ENCODE results near the gene FBN1.

Gene FBN1

GRCh38 chr15:48622237-48622636 lies 23.3 kb downstream of the FBN1 start:
- DNase-seq (ENCODE audit: low read depth): no peak

DNA sequence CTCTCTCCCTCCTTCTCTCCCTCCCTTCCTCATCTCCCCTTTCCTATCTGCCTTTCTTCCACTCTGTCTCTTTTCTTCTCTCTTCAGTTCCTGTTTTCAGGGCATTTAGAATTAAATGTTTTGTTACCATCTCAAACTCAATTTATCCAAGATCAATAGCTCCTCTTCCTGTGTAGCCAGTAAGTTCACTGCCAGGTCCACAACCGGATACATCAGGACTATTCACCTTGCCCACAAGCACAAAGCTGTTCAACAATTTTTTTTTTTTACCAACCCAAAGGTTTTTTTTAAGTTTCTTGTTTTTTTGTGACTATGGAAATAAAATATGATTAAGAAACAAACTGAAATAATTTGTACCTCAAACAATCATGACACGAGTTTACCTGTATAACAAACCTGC lies 26.1 kb downstream of the FBN1 start:
- no peak for DNase-seq (ENCODE audit: low read depth)

DNA sequence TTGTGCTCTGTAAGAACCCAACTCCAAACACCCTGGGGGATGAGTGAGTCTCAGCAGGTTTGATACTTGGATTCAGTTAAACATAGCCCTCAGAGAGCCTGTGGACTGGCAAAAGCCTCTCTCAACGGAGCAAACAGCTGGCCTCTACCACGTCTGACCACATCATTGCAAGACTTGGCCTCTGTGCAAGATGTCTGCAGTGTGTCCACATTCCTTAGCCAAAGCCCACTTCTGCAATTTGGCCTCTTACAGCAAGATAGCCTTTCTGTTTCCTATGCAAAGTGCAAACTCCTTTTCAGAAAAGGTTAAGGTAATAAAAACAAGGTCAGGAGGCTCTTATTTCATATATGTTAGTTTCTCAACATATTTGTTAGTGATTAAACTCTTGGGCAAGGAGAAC lies 27.9 kb downstream of the FBN1 start:
- DNase-seq (ENCODE audit: low read depth): no peak

- DNase-seq (ENCODE audit: low read depth): no peak
These were observed 29.3 kb downstream of the FBN1 start for GRCh38 chr15:48616216-48616615.

- no peak for DNase-seq (ENCODE audit: low read depth)
These were observed 31.5 kb downstream of the FBN1 start for GRCh38 chr15:48614051-48614450.

GRCh38 chr15:48609486-48609885 lies 36.0 kb downstream of the FBN1 start:
- DNase-seq (ENCODE audit: low read depth): no peak

DNA sequence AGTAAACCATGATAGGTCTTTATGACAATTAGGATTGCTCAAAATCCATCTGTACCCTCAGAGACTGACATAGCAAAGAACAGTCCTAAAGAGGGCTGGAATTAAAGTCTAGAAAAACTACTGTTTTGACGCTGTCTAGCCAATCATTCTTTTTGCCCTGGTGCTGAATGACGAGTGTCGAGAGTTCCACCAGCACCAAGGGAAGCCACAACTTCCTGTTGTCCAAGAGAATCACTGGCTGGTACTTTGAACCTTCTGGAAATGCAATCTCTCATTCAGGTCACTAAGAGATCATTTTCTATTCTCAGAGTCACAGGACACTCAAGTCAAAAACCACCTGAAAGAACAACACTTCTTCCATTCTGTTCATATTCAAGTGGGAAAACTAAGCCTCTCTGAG lies 37.7 kb downstream of the FBN1 start:
- no peak for DNase-seq (ENCODE audit: low read depth)

DNA sequence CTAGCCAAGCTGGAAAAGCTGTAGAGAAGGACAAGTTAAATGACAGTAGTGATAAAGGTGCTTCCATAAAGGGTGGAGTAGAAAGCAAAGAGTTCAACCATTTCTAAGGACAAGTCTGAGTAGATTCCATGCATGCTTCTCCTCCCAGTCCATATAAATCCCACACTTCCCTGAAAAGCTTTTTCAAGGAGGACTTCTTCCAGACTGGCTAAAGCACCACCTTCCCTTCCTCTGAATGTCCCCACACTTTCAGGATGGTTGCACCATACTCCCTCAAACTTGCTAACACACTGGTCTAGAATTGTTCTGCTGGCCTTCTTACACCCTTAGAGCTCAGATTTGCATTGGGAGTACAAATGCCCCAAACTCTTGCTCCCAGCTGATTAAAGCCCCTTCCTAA lies 40.9 kb downstream of the FBN1 start:
- DNase-seq (ENCODE audit: low read depth): no peak

GRCh38 chr15:48603922-48604321 lies 41.6 kb downstream of the FBN1 start:
- no peak for DNase-seq (ENCODE audit: low read depth)

GRCh38 chr15:48603123-48603500 lies 42.4 kb downstream of the FBN1 start:
- DNase-seq (ENCODE audit: low read depth): no peak

DNA sequence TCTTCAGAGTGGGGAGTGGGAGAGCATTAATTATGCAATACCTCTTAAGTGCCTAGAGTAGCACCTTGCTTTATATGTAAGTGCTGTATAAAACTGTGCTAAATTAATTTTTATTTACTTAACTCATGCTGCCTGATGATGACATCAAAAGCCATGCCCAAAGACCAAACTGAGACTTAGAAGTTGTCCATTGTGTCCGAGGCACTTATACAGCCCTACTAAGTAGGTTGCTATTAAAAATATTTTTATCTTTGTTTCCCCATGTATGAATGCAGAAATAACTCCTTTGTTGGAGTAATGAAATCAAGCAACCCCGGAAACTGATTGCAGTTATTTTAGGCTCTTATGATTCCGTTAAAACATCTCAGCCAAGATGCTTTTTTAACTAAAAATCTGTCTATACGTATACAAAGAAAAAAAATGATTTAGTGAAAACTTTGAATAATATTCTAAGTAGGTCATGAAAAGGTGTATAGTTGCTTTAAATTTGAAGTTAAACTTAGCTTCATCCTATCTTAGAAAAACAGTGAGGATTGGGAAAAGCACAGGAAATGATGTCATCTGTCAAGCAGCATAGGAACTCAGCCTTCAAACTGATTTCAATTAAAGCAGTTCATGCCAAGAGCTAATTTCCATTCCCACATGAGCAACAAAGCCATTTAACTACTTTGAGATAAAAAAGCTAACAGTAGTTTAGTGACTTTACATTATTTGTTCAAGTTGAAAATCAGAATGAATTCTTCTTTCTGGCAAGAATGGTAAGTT lies 43.0 kb downstream of the FBN1 start:
- DNase-seq (ENCODE audit: low read depth): no peak

DNA sequence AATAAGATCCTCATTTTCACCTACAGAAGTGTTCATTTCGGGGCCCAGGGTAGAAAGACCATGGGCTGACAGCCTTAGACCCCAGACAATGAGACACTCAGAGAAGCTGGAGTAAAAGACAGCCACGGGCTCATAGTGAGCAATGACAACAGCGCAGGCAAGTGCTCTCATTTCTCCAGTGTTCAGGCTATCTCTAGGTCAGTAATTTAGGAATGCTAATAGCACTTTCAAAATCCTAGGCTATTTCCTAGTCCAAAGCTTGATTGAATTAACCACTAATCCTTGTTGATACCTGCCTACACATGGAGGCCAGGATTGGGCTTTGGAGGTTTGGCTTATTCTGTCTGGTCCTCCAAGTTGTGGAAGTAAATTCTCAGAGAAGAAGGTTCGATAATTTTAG lies 44.4 kb downstream of the FBN1 start:
- DNase-seq (ENCODE audit: low read depth): no peak

DNA sequence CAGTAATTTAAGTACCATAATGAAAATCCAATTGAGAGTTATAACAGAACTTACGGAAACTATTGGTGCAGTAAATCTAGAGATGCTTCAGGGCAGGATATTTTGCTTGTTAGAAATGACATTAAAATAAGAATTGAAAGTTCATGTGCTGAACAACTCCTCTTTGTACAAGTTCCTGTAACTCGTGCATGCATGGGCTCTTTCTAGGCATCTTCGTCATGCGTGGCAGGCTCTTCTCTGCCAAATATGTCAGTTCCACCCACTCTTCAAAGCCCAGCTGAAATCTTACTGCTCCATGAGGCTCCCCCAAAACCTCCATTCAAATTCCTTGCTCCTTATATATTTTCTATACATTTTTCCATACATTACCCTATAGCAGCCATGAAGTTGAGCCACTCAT lies 48.7 kb downstream of the FBN1 start:
- DNase-seq (ENCODE audit: low read depth): no peak

DNA sequence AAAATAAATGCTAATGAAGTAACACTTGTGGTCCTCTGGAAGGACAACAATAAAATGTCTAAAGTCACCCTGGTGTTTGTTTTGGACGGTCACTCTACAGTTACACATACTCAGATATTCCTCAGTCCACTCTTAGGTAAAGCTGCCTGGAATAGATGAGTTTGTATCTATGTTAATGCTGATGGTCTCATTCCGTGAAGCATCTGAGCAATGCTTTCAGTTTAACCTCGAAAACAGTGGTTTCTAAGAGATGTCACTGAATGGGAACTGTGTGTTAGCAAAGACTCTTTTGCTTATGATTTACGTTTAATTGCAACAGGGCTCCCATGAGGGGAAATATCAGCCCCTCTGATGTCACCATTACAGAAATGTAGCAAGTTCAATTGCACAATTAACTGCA lies 49.1 kb downstream of the FBN1 start:
- no peak for DNase-seq (ENCODE audit: low read depth)

DNA sequence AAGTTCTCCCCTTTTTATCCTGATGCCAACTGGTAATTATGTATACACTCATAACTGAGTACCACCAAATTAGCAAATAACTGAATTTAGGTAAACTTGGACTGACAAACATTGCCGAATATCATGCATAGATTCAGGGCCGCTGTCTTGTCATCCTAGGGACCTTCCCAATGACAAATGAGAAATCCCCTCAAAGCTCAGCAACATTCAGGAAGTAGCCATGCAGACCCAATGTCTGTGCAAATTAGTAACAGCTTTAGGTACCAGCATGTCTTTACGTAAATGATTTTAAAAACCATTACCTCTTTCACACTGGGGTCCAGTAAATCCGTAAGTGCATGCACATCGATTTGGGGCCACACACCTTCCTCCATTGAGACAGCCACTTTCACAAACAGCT lies 49.5 kb downstream of the FBN1 start:
- DNase-seq (ENCODE audit: low read depth): no peak

DNA sequence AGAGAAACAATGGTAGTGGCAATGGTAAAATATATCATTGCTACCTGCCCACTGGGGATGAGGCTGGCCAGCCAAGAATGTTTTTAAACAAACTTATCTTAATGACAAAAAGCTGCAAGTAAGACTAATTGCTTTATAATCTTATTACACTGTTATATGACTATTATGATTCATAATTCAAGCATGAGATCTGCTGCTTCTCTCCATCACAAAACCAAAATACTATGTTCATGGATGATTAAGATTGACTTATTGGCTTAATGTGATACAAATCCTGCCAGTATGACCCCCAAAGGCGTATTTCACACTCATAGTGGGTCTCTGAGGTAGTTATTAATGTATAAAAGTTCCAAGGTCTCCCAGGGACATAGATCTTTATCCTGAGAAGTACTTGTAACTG lies 52.6 kb downstream of the FBN1 start:
- no peak for DNase-seq (ENCODE audit: low read depth)

DNA sequence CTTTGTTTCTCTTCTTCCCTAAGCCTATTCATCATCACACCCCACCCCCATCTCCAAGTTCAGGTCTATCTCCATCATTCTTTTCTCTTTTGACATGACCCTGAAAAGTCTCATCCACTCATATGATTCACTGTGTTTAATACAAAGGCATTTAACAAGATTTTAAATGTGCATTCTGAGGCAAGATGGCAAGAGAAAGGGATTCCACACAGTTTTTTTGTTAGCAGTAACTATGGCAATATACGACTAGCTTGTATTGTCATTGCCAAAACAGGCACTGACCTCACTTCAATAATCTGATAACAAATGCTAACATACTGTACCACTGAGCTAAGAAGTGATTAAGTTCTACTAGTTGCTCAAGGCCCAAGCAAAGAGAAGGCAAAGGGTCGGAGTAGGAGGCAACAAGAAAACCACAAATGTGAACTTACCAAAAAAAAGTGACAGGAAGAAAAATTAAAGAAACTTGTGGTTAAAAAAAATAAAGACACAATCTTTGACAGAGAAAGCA lies 53.2 kb downstream of the FBN1 start:
- DNase-seq (ENCODE audit: low read depth): no peak

DNA sequence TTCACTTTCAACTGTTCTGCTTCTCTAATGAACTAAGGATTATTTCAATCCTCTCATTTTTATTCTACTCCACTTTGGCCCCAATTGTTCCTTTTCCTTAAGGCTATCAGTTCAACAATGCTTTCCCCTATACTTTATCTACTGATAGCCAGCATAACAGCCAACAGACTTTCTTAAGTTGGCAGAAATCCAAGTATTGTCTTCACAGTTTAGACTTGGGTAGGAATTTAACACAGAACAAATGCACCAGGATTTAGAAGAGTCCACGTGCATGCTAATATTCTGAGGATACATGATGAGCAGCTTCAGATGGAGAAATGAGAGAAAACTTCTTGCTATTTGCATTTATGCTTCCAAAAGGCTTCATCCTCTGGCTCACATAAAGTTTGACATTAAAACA lies 54.8 kb downstream of the FBN1 start:
- DNase-seq (ENCODE audit: low read depth): no peak

DNA sequence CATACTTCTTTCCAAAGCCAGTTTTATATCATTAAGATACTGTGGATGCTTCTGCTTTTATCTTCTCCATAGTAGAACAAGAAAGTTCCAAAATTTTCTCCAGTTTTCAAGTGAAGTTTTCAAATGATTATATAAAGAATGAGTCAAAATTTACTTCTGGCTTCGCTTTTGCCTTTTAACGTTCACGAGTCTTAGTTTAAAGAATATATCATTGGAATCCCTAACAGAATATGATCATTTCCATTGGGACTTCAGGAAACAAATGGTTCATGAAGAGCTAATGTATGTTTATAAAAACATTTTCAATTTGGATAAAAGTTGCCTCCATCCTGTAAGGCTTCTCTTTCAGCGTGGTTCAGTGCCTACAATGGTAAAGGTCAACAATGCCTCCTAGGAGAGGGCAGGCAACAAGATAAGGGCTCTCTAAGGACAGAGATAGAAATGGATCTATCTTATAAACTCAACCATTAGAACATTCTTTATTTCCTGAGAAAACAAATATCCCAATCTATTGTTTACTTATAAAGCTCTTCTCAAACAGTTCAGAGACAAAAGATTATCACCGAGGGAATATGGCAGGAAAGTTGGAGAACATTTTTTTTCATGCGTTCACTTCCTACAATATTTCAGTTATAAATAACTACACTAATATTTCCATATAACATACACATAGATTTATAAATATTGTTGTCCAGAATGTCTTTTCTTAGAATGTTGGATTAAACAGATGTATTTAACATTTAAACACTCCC lies 60.5 kb downstream of the FBN1 start:
- DNase-seq (ENCODE audit: low read depth): no peak

DNA sequence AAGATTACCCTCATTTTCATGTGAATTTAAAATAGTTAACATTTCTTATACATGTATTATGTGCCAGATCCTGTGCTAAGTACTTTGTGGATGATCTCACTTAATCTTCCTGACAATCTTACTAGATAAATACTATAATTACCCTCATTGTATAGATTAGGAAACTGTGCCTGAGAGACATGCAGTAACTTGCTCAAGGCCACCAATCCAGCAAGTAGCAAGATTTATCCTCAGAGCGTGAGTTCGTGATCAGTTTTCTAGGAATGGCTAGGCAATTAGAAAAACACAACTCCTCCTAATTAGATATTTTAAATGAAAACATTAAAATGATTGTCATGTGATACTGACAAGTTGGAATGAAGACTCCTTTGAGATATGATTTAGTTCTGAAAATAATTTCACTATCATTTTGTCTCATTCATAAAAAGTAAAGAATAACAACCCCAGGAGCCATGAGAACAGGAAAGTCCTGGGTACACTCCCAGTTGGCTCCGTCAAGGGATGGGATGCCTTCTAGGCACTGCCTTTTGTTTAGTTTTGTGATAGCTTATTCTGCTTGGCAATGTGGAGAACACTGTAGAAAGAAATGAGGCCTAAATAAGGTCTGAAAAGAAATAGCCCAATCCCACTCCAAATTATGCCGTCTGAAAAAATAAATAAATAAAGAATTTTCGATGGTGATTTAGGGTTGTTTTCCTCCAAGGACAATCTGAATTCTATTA lies 61.3 kb downstream of the FBN1 start:
- no peak for DNase-seq (ENCODE audit: low read depth)

DNA sequence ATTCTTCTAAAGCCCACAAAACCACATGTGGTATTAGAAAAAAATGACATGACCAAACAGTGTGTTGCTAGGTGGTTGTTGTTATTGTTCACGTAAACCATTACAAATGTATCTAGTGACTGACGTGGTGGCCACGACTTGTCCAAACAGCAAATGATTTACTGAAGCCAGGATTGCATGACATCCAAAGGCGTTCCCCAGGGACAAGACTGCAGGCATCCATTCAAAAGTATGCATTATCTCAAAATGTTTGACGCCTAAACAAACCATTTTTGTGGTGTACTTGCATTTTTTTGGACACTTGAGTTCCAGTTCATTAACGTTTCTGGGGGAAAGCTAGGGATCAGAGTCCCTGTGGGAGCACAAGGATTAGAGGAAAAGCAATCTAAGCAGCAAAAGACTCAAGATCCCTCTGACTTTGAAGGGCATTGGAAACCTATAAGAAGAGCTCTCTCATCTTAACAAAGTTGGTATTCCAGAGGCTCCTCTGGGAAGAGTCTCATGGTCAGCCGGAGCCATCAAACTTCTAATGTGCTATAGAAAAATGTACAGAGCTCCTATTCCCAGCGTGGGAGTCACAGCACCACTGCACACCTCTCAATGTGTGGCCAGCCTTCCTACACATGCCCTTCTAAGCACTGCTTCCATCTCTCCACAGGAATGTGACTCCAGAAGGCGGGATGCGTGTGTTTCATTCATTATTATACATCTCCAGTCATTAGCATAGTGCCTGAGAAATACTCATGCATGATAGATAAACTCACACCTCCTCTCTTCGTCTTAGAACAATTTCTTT lies 62.9 kb downstream of the FBN1 start:
- no peak for DNase-seq (ENCODE audit: low read depth)

DNA sequence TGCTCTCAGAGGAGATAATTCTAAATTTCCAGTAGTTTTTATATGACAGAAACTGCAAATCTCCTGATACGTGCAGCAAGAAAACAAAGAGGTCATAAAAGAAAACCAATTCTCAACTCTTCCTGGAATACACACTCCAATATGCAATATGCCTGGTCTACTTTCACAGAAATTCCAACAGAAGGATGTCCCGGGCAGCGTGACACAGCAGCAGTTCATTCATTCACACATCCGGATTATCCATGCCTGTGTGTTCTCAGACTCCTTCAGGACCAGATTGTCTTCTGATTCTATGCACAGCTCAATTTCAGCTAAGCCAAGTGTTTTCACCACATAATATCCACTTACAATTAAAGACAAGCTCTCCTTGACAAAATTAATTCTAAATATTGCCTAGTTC lies 64.3 kb downstream of the FBN1 start:
- DNase-seq (ENCODE audit: low read depth): no peak
